SW480 (cell line): ENCODE results near the gene GPR158.

Source experiments
- DNase-seq: peaks from one replicate; pipeline ENCODE4 v3.0.0-alpha.2; 2016; ENCODE audit warnings: low spot score

The GPR158 gene

DNA sequence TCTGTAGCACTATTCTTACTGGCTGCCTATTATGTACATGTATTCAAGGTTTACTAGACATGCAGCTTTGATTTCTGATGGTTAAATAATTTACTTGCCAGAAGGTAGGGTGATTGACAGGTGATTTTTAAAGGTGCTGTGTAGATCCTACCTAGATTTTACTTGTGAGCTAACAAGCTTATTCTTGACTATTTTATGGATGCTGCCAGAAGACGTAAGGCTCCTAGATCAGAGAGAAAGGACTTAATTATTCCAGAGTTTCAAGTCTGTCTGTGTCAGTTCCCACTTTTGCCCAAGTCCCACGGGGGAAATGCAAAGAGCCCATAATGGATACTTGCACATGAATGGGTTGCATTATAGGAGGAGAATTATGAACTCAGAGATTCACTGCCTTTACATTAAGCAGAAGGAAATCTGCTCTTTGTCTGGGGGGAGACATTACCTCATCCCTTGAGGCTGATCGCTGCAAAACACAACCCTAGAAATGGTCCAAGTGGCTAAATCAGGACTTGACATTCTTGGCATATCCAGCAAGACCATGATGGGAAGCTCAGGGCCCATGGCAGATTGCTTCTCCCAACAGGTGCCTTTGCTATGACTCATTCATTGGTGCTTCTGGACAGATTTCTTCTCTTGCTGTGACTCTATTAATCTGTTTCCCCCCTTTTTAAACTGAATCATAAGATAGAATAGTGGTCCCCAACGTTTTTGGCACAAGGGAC lies 32.1 kb downstream of the GPR158 start:
- no peak for DNase-seq

DNA sequence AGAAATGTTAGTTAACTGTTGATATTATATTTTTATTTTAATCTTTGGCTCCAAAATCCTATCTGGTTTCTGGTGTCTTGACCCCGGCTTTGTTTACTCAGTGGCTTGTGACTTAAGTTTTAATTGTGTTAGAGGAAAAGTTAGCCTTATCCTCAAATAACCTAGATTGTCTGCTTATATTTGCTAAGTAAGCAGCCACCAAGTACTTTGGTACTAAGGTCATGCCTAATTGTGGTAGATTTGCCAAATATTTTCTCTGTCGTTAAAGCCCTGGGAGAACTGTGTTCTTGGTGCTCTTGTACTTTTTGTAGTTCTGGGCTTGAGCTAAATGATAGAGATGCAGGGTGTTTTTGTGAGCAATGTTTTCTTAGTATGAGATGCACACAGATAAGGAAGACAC lies 34.8 kb downstream of the GPR158 start:
- no peak for DNase-seq

DNA sequence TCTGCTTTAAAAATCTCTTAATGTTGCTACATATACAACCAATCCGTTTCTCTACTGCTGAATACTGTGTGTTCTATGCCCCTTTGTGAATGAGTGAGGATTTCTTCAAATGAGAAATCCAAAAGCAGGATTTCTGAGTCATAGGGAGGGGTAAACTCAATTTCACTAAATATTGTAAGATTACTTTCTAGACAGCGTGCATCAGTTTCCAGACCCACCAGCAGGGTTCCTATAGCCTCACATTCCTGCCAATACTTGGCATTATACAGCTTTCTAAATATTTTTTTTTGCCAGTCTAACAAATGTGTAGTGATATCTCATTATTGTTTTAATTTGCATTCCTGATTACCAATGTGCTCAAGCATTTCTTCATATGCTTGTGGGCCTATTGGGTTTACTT lies 35.5 kb downstream of the GPR158 start:
- no peak for DNase-seq

DNA sequence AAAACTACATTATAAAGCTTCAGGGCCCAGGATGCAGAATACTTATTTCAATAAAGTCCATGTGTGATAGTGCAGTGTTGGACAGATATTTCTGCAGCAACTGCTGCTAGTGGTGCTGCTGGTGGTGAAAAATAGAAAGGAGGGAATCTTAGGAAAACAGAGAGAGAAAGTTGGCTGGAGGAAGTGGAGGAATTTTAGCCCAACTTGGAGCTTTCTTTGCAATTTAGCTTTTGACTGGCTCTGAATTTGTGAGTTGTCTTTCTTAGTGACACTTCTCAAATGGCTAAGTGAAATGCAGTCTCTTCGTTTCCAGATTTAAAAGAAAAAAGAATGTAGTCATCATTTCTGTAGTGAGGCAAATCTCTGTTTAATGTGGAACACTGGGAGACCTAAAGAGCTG lies 45.4 kb downstream of the GPR158 start:
- DNase-seq = no peak

DNA sequence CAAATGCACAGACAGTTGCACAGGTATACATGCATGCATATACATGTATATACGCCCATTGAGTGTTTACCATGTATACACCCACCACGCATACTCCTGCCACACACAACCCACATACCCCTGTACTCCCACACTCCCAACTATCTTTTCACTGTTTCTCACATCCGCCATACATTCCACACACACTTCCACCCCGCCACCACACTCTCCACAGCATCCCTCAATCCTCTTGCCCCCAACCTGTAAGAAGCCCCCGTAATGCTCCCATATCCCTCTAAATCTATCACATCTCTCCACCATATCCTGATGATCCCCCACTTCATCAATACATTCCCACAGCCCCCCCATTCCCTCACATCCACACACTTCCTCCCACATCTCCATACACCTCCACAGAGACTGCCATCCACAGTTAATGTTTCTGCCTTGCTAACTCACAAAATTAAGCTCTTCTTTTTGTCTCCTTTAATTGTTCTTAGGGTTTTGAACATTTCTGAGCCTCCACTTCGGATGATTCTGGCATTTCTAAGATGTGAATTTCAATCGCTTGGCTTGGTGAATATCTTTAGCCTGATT lies 47.4 kb downstream of the GPR158 start:
- DNase-seq = no peak

DNA sequence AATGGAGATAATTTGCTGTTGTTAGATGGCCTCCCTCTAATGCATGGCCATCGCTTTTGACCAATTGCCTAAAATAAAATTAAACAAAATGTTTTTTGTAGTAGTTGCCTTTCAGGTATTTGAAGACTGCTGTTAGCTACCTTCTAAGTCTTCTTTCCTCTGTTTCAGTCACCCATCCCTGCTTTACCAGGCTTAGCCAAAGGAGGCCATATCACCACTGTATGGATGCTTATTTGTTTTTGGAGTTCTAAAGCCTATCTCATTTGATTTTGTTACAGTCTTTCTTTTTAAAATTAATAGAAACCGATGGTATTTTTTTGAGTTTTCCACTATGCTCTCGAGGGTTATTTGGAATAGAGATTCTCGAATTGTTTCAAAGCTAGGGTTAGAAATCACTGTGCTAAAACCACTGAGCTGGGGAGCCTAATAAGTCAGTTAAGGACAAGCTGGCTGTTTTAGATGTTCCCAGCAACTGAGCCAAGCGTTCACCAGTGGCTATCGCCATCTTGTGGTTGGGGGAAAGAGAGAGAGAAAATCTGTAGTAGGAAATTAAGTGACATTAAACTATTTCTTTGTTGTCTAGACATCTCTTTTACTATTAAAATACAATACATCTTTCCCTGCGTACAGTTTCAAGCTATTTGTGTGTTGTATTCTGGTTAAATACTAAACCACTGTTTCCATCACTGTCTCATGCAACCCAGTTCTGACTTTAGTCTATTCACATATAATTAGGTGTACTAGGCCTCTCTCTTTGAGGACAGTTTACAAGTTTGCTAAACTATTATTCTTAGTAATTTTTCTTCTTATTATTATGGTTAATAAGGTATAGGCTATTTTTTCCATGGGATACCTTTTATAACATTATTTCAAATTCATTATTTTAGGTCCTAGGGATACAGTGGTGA lies 52.2 kb downstream of the GPR158 start:
- DNase-seq = peak; percentile 43

DNA sequence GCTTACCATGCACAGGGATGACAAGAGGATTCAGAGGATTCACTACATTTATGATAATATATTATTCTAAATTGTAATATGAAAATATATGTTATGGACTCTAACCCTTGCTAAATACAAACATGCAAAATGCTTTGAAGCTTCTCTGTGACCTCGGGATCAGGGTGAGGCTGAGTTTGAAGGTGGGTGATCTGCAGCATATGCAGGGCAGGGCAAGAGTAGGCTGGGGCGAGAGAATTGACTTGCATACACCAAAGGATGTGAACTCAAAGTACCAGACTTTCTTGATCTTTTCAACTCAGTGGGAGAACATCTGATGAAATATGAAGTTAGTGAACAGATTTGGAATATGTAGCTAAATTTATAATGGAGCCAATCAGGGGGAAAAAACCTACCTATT lies 57.0 kb downstream of the GPR158 start:
- no peak for DNase-seq

DNA sequence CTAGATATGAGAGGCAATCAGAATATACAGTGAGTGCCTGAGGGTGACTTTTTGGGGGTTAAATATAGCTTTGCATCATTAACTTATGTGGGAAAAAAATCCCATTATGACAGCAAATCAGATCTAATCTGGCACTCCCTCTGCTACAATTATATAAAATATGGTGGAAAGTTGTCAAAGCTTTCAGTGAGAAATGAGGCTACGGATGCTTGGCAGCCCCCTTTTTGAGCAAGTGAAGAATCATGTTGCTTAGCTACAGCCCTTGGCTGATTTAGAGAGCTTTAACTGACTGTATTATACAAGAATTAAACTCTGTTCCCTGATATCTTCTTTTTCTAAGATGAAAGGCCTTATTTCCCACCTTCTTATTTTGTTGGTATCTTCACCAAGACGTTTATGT lies 57.4 kb downstream of the GPR158 start:
- DNase-seq = no peak

DNA sequence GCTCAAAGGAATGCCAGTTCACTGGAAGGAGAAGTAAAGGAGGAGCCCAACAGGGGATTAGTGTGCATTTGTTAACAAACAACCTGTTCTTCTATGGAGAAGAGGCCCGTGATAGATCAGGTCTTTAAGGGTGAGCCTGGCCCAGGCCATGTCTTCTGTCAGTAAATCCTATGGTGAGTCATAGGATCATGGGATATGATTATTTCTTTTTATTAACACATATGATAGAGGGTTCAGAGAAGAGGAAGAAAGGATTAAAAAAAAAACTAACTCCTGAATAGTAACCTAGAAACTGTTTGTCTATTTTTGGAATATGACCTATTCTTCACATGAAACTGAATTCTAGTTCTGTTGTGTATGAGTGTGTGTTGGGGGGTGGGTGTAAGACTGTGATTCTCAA lies 70.4 kb downstream of the GPR158 start:
- DNase-seq = no peak

DNA sequence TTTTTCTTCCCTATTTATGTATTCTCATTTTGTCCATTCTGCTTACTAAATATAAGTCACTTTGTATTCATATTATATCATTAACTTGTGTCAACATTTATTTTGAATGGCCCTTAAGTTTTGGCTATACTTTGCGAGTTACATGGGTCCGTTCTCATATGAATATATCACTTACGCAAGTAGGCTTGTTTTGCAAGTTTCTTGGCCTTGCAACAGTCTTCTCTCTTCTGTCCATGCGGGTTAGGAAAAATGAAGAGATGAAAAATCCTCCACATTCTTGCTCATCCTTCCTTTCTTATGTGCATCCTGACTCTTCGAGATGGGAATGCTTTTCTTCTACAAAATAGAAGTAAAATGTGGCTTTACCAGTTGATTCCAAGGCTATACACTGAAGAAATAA lies 82.8 kb downstream of the GPR158 start:
- DNase-seq = no peak

DNA sequence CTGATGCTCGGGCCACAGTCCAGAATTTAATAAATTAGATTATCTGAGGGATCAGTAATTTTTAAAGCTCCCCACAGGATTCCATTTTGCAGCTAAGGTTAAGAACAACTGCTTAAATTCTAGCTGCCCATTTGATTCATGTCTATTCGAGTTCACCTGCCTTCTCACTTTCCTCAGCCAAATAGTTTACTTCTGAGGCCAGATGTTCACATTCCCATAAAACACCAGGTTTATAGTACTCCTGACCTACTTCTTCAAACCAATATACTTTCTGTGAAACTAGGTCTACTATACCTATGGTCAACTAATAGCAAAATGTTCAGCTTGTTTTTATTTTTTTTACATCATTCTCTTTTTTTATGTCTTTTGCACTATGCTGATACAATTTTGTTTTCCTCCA lies 86.3 kb downstream of the GPR158 start:
- DNase-seq = no peak

DNA sequence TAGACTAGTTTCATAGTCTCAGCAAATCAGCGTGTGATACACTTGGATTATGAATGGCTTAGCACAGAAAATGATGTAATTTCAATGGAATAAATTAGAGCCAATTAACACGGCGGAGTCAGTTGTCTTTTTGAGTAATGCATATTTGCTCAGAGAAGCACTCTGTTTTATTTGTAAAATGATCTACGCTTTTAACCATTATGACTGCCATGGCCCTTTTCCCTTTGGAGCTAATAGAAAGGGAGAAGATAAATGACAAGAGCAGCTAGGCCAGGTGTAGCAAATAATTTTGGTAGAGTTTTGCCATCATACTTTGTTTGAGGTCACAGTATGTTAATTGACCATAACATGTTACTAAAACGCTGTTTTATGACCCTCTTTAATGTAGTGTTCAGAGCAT lies 86.8 kb downstream of the GPR158 start:
- DNase-seq = no peak

DNA sequence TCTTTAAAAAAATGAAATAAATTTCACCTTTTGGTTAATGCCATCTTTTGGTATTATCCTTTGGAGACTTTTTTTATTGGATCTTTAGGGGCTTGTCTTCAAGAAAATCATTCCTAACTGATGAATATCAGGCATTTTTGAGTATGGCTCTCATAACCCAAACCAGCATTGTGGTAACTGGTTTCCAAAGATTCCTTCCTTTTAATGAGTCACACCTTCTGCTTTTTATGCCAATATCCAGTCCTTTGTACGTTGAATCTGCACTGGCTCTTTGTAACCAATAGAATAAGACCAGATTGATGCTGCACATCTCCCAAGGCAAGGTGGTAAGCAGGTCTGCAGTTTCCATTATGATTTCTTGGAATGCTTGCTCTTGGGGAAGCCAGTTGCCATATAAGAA lies 89.1 kb downstream of the GPR158 start:
- no peak for DNase-seq

DNA sequence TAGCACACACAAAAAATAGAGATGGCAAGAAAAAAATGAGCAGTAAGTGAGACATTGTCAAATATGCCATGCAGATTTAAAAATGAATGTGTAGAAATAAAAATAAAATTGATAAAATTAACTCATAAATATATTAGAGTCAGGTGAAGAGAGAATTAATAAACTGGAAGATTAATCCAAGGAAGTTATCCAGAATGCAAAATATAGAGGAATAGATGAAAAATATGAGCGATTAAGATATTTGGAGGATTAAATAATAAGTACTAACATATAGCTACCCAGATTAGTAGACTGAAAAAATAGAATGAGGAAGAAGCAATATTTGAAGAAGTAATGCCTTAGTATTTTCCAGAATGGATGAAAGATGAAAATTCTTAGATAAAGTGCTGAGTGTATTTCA lies 103.4 kb downstream of the GPR158 start:
- no peak for DNase-seq

DNA sequence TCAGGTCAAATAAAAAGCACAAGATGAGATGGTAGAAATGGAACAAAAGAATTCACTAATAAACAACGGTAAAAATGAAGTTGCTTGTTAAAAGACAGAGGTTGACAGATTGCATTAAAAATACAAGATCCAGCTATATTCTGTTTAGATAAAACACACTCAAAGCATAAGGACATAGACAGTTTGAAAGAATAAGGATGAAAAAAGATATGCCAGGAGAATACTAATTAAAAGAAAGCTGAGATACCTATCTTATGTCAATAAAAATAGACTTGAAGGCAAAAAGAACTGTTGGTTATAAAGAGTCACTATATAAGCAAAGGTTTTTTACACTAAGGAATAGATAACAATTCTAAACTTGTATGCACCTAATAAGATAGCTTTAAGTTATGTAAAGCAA lies 105.3 kb downstream of the GPR158 start:
- no peak for DNase-seq

DNA sequence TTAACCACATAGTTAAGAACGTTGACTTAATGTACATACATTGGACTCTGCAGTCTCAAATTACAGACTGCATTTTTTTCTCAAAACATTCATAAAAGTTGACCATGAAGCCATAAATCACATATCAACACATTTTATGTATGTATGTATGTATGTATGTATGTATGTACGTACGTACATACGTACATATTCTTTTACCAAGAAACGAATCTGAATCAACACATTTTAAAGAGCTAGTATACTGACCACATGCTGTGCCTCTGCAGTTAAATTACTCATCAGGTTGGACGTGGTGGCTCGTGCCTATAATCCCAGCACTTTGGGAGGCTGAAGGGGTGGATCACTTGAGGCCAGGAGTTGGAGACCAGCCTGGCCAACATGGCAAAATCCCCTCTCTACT lies 105.8 kb downstream of the GPR158 start:
- DNase-seq = no peak

DNA sequence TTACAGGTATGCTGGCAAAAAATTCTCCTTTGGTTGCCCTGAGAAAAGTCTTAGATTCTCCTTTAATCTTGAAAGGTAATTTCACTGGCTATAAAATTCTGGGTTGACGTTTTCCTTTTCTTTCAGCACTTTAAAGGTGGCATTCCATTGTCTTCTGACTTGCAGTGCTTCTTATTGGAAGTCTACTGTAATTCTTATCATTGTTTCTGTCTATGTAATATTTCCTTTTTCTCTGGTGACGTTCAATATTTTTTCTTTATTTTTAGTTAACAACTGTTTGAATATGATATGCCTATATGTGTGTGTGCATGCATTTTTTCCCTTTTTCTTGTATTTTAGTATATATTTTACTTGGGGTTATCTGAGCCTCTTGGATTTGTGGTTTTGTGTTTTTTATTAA lies 111.0 kb downstream of the GPR158 start:
- no peak for DNase-seq

DNA sequence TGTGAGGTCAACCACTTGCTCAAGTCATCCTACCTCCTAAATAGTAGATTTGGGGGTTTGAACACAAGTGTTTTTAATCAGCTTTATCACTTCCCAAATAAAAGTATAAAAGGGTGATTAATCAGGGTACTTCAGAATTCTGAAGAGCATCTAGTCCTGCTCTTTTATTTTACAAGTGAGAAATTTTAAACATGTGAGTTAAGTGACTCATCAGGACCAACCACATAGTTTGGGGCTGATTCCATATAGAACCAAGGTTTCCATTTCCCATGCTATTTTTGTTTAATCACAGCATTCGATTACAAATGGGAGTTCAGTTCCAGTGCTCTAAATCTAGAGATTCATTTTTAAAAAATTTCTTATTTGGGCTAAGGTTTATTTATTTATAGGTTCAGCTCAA lies 113.4 kb downstream of the GPR158 start:
- DNase-seq = no peak

DNA sequence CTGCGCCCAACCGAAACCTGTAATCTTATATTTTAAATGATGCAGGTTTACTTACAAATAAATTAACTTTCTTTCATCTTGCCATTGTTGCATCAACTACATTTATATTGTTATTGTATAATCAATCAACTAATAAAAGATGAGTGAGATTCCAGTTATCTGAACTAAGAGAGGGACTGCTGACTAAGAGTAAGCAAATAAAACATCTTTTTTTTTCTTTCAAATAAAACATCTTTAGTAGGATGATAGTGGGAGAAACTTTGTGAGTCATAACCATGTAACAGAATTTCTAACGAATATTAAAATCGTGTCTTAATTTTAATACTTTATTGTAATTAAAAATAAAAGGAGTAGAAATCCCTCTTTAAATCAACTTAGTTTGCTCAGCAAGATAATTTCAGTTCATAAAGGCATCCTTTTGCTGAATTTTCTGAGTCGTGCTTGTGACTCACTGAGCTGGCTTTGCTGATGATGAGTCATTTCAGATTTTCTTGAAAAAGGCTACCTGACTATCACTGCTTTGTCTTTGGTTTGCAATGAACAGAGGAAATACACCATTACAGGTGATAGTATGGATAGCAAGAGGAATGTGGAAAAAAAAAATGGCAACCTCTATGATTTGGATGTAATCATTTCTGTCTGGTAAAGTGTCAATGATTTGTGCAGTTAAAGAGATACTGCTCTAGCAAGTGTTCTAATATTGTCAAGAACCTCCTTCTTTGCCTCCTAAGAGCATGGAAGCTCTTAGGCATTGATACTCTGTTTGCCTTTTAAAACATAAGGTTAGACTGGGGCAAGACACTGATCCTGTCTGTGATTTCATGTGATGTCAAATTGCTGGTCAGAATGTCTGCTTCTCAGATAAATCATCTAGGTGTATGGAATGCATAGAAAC lies 119.5 kb downstream of the GPR158 start:
- DNase-seq = peak; percentile 5

DNA sequence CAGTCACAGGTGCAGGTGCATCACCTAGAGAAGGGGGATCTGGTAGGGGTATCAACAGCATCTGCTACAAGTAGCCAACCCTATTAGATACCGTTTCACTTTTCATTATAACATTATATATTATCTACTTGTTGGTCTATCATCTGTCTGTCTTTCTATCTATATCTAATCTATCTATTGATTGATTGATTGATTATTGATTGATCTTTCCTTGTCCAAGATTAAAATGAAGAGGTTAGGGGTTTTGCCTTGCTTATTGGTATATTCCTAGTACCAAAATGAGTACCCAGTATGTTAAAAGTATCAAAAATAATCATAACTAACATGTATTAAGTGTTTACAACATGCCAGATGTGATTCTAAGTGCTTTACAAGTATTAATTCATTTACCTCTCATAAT lies 121.5 kb downstream of the GPR158 start:
- DNase-seq = no peak

DNA sequence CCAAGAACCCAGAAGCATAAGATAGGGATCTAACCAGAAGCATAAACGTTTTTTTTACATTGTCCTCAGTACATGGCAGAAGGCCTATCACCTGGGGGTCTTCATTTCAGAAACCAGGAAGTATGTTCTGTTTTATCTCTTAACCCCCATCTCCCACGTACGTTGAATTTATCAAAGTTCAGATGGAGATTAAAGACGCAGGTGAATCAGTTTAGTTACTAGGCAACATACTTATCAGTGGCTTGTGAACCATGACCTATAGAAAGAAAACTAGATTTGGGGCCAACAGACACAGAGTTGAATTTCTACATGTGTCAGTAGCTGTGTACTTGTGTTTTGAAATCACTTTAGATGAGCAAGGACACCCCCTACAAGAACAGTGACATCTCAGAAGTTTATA lies 122.7 kb downstream of the GPR158 start:
- no peak for DNase-seq

DNA sequence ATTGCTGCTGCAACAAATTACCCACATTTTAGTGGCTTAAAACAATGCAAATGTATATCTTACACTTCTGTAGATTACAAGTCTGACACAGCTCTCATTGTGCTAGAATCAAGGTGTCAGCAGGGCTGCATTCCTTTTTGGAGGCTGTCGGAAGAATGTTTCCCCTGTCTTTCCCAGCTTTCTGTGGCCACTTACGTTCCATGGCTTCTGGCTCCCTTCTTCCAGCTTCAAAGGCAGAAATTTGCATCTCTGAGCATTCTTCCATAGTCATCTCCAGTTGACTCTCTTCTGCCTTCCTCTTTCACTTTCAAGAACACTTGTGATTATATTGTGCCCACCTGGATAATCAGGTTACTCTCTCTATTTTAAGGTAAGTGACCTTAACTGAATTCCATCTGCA lies 125.3 kb downstream of the GPR158 start:
- no peak for DNase-seq
